ENCODE data around the gene DNAJC27.

The DNAJC27 gene

DNA sequence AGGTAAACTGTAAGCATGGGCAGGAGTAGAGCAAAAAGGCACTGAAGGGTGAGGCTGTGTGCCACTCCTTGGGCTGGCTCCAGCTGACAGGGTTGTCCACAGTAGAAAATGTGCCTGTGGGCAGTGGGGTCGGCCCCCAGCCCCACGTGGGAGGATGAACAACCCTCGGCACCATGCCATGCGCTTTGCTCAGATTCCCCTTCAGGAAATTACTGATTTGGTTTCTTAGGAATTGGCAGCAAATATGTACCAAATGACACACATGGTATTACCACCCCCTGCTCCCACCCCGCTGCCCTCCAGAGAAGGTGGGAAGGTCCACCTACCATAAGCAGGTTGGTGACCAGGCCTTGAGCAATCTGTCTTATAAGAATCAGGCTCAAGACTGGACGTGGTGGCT, 65.3 kb downstream of the DNAJC27 start:
- DNase-seq = no peak

DNA sequence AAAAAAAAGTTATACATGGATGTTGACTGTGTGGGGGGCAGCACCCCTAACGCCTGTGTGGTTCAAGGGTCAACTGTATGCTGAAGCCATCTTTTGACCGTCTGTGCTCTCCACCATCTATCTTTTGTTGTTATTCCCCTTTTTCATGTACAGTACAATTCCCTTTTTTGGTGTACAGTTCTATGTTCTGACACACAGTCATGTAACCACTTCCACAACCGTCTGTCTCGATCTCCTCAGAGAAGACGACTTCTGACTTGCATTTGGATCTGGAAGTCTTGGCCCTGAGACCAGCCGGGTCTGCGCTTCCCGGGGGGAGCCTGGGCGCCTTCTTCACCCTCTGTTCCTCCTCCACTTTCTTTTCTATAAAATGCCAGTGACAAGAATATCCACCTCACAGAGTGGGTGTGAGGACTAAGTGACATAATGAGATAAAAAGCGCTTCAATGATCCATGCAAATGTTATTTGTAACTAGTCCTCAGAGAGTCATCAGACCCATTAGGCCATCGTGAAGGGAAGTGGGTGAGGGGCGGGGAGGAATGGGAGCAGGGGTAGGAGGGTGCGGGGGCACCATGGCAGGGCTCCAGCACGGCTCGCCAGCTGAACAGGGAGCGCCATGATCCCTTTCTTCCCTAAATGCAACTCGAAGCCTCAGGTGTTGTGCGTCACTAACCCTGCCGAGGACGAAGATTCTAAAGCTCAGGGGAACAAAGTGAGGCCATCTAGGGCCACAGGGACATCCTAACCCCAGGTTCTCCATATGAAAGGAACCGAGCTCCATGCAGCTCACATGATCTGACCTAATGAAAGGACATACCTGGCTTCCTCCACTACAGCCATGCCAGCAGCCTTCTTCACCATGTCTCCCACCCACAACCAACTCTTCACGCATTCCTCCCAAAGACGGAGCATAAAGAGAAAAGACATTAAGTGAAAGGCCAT, 68.3 kb downstream of the DNAJC27 start:
- no peak for DNase-seq

DNA sequence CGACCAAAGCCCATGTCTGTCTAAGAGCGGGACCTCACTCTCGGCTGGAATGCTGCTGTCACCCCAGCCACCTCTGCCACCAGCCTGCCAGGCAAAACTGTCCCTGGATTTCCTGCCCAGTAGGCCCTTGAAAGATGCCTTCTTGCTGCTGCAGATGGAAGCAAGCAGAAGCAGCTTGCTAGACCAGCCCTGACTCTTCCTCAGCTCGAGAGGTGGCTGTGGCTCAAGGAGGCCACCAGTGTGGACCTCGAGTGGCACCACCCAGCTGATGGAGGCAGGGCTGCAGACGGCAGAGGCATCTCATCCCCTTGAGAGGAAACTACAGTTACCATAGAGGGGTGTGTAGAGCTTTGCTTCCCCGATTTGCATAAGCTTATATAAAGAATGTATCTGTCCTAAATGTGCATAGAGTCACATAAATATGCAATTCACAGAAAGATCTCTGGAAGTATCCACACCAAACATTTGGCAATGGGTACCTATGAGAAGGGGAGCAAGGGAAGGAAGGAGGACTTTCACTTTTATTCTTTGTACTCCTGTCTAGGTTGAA, 72.3 kb downstream of the DNAJC27 start:
- DNase-seq = no peak

DNA sequence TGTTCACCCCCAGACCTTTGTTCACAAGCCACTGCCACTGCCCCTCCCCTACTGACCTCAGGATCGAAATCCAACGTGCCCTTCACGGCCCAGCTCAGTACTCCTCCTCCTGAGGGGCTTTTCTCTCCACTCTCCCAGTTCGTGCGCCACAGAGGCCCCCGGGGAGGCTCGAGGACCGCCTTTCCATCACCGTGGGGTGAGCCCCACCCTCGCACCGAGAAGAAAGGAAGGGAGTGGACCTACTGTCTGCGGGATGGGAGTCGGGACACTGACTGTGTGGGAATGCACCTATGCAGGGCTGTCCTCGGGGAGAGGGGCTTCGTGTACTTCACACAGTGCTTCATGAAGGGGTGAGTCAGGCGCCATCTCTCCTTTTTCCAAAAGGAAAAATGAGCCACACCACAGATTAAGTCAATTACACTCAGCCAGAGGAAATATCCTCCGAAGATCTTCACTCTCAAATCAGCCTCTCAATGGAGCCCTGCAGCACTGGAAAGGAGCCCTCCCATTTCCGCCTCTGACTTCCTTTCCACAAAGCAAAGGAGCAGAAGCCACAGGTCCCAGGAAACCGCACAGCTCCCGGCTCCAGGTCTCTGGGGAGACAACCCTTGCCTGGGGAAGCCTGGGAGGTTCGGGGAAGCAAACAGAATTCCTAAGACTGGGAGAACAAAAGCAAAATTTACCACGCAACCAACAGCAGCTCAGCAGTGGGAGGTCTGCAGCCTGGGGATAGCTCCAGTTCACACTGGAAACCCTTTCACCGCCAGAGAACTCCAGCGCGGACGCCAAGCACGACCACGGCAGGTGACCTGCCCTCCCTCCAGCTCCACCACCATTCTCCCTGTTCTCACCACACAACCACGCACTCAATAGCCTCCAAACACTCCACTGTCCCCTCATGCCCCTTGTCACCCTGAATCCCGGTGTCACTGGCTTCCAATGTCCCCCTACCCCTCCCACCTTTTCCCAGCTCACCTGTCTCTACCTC, 73.3 kb downstream of the DNAJC27 start:
- DNase-seq = peak; percentile 49

DNA sequence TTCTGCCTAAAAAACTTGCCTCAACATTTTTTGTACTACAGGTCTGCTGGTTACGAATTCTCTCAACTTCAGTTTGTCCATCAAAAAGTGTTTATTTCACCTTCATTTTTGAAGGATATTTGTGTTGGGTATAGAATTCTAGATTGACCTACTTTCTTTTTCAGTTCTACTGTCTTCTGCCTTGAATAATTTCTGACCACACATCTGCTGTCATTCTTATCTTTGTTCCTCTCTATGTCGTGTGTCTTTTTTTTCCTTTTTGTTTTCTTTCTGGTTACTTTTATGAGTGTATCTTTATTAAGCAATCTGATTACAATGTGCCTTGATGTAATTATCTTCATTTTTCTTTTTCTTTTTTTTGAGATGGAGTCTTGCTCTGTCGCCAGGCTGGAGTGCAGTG, 77.0 kb downstream of the DNAJC27 start:
- no peak for DNase-seq

DNA sequence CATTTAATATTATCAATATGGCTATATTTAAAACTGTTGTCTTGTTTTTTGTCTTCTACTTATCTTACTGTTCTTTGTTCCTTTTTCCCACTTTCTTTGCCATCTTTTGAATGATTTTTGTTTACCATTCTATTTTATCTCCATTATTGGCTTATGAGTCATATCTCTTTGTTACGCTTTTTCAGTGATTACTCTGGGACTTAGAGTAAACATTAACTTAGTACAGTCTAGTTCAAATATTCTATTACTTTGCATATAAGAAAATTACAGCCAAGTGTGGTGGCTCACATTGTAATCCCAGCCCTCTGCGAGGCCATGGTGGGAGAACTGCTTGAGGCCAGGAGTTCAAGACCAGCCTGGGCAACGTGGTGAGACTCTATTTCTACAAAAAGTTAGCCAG, 77.8 kb downstream of the DNAJC27 start:
- no peak for DNase-seq

Data from fibroblast of skin of scalp (primary cell).